GM12878 (cell line): Measurements from ENCODE around the gene EVX2. TPM values are rescaled to one million over a fixed set of nuclear protein-coding genes. Genes with fewer than 3 reads are reported as not detected.

Source experiments
- ATAC-seq: fragments of 200-7000 bp; cut with Tn5 transposase; 3 replicates; pipeline ENCODE4 v1.9.1; 2020; ENCODE audit warnings: mild to moderate bottlenecking, moderate library complexity
- BruUV-seq: library from RNA; stranded (reverse); fragments of 400-500 nt; replicated peaks from 2 replicates; lab custom pipeline; 2021; lab: Mats Ljungman, UMichigan
- CTCF ChIA-PET: fragments of 300-600 bp; sonication (Branson Sonifier 250); formaldehyde crosslinking; extraction: SDS; loops from one replicate; lab custom pipeline; 2021; ENCODE audit warnings: inconsistent platforms; lab: Yijun Ruan, JAX
- POLR2A ChIA-PET: fragments of 350-600 bp; formaldehyde crosslinking; extraction: SDS; loops from one replicate; lab custom pipeline; 2021; ENCODE audit warnings: inconsistent platforms; lab: Charles Lee
- RAD21 ChIA-PET: fragments of 300-600 bp; sonication (Branson Sonifier 250); formaldehyde crosslinking; loops from one replicate; lab custom pipeline; 2023; ENCODE audit warnings: antibody characterized with exemption; ENCODE audit not compliant: unreplicated experiment; lab: Charles Lee
- SMC1A ChIA-PET: fragments of 300-600 bp; sonication (Branson Sonifier 250); formaldehyde crosslinking; loops from one replicate; lab custom pipeline; 2023; ENCODE audit not compliant: unreplicated experiment, uncharacterized antibody; lab: Charles Lee
- DNase-seq: peaks from one replicate; pipeline ENCODE4 v3.0.0-alpha.2; 2011; ENCODE audit warnings: low read depth, low spot score
- FAIRE-seq: peaks from 3 replicates; lab custom pipeline; 2011; peaks lifted over from hg19 to GRCh38; lab: Jason Lieb, UNC
- H2AFZ ChIP-seq: 2 replicates; pipeline ENCODE4 v1.6.0; 2011; ENCODE audit warnings: low read depth, low read length, control low read depth; ENCODE audit not compliant: control insufficient read depth
- H3K27ac ChIP-seq: 2 replicates; pipeline ENCODE4 v1.5.1; 2011; ENCODE audit warnings: control low read depth; ENCODE audit not compliant: control insufficient read depth, insufficient read depth
- H3K27me3 ChIP-seq, 2 experiments: replicated peaks in 1 of 2; 2 replicates each; pipeline versions ENCODE4 v1.6.0 to v1.6.1; 2011; ENCODE audit warnings: low read length in 1 of 2; ENCODE audit not compliant: control insufficient read depth in 2 of 2, insufficient read depth in 2 of 2
- H3K36me3 ChIP-seq, 2 experiments: 2 replicates each; pipeline ENCODE4 v1.5.1; 2011; ENCODE audit warnings: low read length in 1 of 2; ENCODE audit not compliant: control insufficient read depth in 2 of 2, insufficient read depth in 2 of 2
- H3K4me1 ChIP-seq: 2 replicates; pipeline ENCODE4 v1.6.1; 2011; ENCODE audit warnings: mild to moderate bottlenecking, low read length, moderate library complexity, mixed read lengths; ENCODE audit not compliant: control insufficient read depth, insufficient read depth
- H3K4me2 ChIP-seq: 2 replicates; pipeline ENCODE4 v1.6.0; 2011; ENCODE audit warnings: control low read depth; ENCODE audit not compliant: control insufficient read depth, insufficient read depth
- H3K4me3 ChIP-seq: fragments of 200-600 bp; sonication (generic); 2 replicates; pipeline ENCODE4 v1.5.1; 2016
- H3K79me2 ChIP-seq: 2 replicates; pipeline ENCODE4 v1.6.0; 2011; ENCODE audit warnings: low read length; ENCODE audit not compliant: control insufficient read depth, insufficient read depth
- H3K9ac ChIP-seq: 2 replicates; pipeline ENCODE4 v1.8.0; 2011; ENCODE audit warnings: low read length, control low read depth, mixed read lengths; ENCODE audit not compliant: control insufficient read depth, insufficient read depth
- H3K9me3 ChIP-seq: replicated peaks from 3 replicates; pipeline ENCODE4 v1.5.1; 2011; ENCODE audit warnings: mild to moderate bottlenecking, low read length; ENCODE audit not compliant: control insufficient read depth, insufficient read depth
- H4K20me1 ChIP-seq: 2 replicates; pipeline ENCODE4 v1.6.0; 2011; ENCODE audit not compliant: control insufficient read depth, insufficient read depth
- BMI1 ChIP-seq: fragments of 450-650 bp; IDR thresholded peaks from 2 replicates; pipeline ENCODE4 v1.6.1; 2016; ENCODE audit warnings: mild to moderate bottlenecking, moderate library complexity, borderline replicate concordance
- BRCA1 ChIP-seq: IDR thresholded peaks from 2 replicates; pipeline ENCODE4 v1.6.1; 2011; ENCODE audit warnings: low read depth, low read length, improper control_type of control experiment
- IKZF1 ChIP-seq: fragments of 450-650 bp; conservative IDR thresholded peaks from 2 replicates; pipeline ENCODE4 v1.6.1; 2017; ENCODE audit warnings: antibody characterized with exemption, mild to moderate bottlenecking
- KAT2A ChIP-seq: conservative IDR thresholded peaks from 2 replicates; pipeline ENCODE4 v1.6.1; 2011; ENCODE audit warnings: low read depth, low read length; ENCODE audit not compliant: control insufficient read depth
- MYC ChIP-seq: IDR thresholded peaks from 2 replicates; pipeline ENCODE4 v1.6.1; 2011; ENCODE audit warnings: mild to moderate bottlenecking, low read length, moderate library complexity, inconsistent platforms; ENCODE audit not compliant: insufficient read depth, insufficient replicate concordance, insufficient read length, severe bottlenecking
- NRF1 ChIP-seq: conservative IDR thresholded peaks from 2 replicates; pipeline ENCODE4 v1.6.1; 2011; ENCODE audit warnings: mild to moderate bottlenecking, low read depth, low read length, improper control_type of control experiment
- PKNOX1 ChIP-seq: fragments of 450-650 bp; IDR thresholded peaks from 2 replicates; pipeline ENCODE4 v1.6.1; 2016; ENCODE audit warnings: mild to moderate bottlenecking
- RCOR1 ChIP-seq: conservative IDR thresholded peaks from 2 replicates; pipeline ENCODE4 v1.6.1; 2012; ENCODE audit warnings: low read depth, low read length, improper control_type of control experiment
- ZNF217 ChIP-seq: fragments of 450-650 bp; IDR thresholded peaks from 2 replicates; pipeline ENCODE4 v1.6.1; 2017; ENCODE audit warnings: antibody characterized with exemption, mild to moderate bottlenecking
- WGBS: methylation state at CpG from one replicate; pipeline ENCODE4 v1.1.6; 2016; ENCODE audit warnings: low lambda C conversion rate; ENCODE audit not compliant: insufficient replicate concordance, insufficient coverage; ENCODE audit errors: missing lambda C conversion rate; 5-methylcytosine and 5-hydroxymethylcytosine counted together
- in situ Hi-C: fragments of 300-500 bp; cut with MboI; formaldehyde crosslinking; loops from 9 replicates; pipeline ENCODE4 v1.14.3; 2018; ENCODE audit warnings: mixed read lengths
- intact Hi-C: fragments of 100-400 bp; cut with micrococcal nuclease; formaldehyde crosslinking; loops from one replicate; pipeline ENCODE4 v1.14.2; 2022; ENCODE audit not compliant: unreplicated experiment
- polyA plus RNA-seq, 11 experiments: library from polyadenylated mRNA; depleted of rRNA in 4 of 11; unstranded in 6 of 11; stranded (reverse) in 5 of 11; fragments of >200 nt; fragmentation: Nextera tagmentation in 4 of 11; fragmentation: Illumina TruSeq in 1 of 11; extraction: Ambion mirVana in 4 of 11; extraction: Trizol in 1 of 11; gene quantifications; 1 replicate in 1 of 11; 2 replicates in 10 of 11; pipeline versions ENCODE4 v1.2.1 to v1.2.3, GENCODE V29; 2011 to 2016; ENCODE audit warnings: inconsistent platforms in 2 of 11, missing spikeins in 2 of 11, low read depth in 1 of 11
- total RNA-seq, 4 experiments: library from RNA; depleted of rRNA in 3 of 4; stranded (reverse); fragments of >200 nt in 3 of 4; fragmentation: Illumina TruSeq in 1 of 4; extraction: Trizol in 1 of 4; gene quantifications; 2 replicates each; pipeline versions ENCODE4 v1.2.1 to v1.2.3, GENCODE V29; 2013 to 2021

The EVX2 gene
- total and polyA plus RNA-seq, 10 of the 15 experiments (the other 5 are each of a cell fraction or from before 2014, with no cell fraction given) = not detected

GRCh38 chr2:176087330-176088047, 3.7 kb upstream of the EVX2 start:
- H3K27ac ChIP-seq = no peak overlapping the region
- no peak overlapping the region for H2AFZ ChIP-seq
- DNase-seq = no peak
- ChIA-PET SMC1A (interaction anchor here (1.2 kb wide), 1 partner anchor 399 kb away, joined by 3 read pairs; no protein-coding TSS in a partner anchor), POLR2A (no interaction called here)
- no peak overlapping the region for H3K4me3 ChIP-seq
- H3K4me2 ChIP-seq = no peak overlapping the region
- H3K27me3 ChIP-seq = peaks cover 12 to 30% of the 10 kb centered on the region in 2 experiments
- H3K4me1 ChIP-seq = no peaks in the 10 kb centered on the region
- H4K20me1 ChIP-seq = no peaks in the 10 kb centered on the region
- intact Hi-C loops (loop anchor here (2.0 to 10.0 kb wide), 2 partner anchors 203 to 397 kb away; no protein-coding TSS in a partner anchor), in situ Hi-C loops (no loop called here)
- H3K9ac ChIP-seq = no peak overlapping the region
- WGBS = 40% methylated on average over 29 of the region's 29 CpGs
- FAIRE-seq = no peak
- H3K79me2 ChIP-seq = no peaks in the 10 kb centered on the region
- no TSS peak for BruUV-seq
- H3K36me3 ChIP-seq = no peaks in the 10 kb centered on the region
- peaks cover 2% of the 10 kb centered on the region; the same call in 2 of the 3 replicates for H3K9me3 ChIP-seq
- TF ChIP-seq IKZF1 (no peak), RCOR1 (no peak), MYC (no peak), BRCA1 (no peak), BMI1 (no peak), NRF1 (no peak), KAT2A (no peak), ZNF217 (no peak), PKNOX1 (no peak)
- TF ChIP-seq, all 136 proteins: peak for 0
- ChIA-PET RAD21 (interaction anchor here (2.4 kb wide), 1 partner anchor 397 kb away, joined by 9 read pairs; no protein-coding TSS in a partner anchor), CTCF (interaction anchor here (0.8 to 2.2 kb wide), 5 partner anchors 397 to 724 kb away, joined by 3 to 15 read pairs (median 4); no protein-coding TSS in a partner anchor)
- ATAC-seq = no peak
